HG03571 (cell line): ENCODE results near the gene SLIT1.

Source experiments
- ATAC-seq: cut with Tn5 transposase; IDR thresholded peaks from one replicate; pipeline ENCODE4 v1.9.1; 2021; ENCODE audit not compliant: unreplicated experiment

Gene SLIT1

DNA sequence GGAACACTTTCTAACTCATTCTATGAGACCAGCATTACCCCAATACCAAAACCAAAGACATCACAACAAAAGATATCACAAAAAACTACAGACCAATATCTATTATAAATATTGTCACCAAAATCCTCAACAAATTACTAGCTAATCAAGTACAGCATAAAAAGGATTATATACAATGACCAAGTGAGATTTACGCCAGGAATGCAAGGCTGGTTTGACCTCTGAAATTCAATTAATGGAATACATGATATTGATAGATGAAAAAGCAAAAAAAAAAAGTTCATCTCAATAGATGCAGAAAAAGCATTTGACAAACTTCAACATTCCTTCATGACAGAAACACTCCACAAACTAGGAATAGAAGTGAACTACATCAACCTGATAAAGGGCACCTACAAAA is 178.3 kb downstream of the SLIT1 start:
- no peak for ATAC-seq

DNA sequence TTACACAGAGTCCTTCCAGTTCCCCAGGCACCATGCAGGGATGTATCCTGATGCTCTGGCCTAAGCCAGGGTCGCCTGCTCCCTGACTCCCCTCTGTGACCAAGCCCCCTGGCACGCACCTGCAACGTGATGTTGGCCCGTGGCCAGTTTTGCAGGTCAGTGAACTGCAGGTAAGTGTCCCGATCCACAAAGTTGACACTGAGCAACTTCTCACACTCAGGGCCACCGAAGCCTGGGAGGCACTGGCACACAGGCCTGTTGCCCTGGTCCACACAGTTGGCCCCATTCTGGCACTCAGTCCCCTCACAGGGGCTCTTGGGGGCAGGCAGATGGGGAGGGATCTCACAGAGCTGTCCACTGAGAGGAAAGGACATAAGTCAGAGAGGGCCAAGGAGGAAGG is 179.4 kb downstream of the SLIT1 start:
- no peak for ATAC-seq

GRCh38 chr10:97005349-97005748 is 180.4 kb downstream of the SLIT1 start:
- no peak for ATAC-seq

GRCh38 chr10:97004591-97004990 is 181.2 kb downstream of the SLIT1 start:
- no peak for ATAC-seq

DNA sequence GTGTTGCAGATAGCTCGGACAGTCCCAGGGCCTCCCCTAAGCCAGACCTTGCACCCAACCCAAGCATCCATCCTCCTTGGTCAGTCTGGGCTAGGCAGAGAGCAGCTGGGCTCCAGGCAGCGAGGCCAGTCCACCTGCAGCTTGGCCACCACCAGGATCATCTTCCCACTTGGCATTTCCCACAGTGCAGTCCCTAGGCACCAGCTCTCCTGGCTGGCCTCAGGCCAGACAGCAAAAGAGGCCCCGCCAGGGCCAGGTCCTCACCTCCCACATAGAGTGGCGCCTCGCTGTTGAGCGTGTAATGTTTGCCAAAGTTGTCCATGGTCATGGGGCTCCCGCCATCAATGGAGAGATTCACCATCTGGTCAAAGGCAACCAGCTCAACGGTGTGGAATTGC is 182.0 kb downstream of the SLIT1 start:
- ATAC-seq, result no peak

DNA sequence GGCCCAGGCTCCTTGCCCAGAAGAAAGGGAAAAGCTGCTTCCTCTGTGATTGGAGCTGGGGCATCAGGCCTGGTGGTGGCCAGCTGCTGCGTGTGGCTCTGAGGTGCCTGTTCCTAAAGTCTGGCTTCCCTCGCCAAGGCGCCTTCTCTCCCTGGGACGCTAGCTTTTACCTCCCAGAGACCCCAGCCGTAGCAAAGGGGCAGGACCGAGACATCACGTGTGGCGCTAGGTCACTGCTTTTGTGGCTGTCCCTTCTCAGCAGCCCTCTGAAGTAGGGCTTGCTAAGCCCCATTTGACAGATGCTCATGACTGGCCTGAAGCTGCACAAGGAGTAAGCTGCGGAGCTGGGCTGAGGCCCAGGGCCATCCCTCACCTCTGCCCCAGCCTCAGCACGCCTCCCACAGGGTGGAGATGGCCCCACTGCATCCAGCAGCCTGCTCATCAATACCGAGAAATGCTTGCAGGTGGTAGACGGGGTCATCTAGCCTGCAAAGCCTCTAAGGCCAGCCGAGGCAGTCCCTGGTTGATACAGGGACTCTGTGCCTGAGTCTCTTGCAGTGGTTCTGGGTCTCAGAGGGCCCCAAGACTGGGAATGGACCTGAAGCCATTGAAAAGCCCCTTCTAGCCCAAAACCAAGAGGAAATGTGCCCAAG is 182.5 kb downstream of the SLIT1 start:
- no peak for ATAC-seq

GRCh38 chr10:97002670-97003069 is 183.1 kb downstream of the SLIT1 start:
- no peak for ATAC-seq

GRCh38 chr10:97001183-97001991 is 184.4 kb downstream of the SLIT1 start:
- ATAC-seq, result no peak

DNA sequence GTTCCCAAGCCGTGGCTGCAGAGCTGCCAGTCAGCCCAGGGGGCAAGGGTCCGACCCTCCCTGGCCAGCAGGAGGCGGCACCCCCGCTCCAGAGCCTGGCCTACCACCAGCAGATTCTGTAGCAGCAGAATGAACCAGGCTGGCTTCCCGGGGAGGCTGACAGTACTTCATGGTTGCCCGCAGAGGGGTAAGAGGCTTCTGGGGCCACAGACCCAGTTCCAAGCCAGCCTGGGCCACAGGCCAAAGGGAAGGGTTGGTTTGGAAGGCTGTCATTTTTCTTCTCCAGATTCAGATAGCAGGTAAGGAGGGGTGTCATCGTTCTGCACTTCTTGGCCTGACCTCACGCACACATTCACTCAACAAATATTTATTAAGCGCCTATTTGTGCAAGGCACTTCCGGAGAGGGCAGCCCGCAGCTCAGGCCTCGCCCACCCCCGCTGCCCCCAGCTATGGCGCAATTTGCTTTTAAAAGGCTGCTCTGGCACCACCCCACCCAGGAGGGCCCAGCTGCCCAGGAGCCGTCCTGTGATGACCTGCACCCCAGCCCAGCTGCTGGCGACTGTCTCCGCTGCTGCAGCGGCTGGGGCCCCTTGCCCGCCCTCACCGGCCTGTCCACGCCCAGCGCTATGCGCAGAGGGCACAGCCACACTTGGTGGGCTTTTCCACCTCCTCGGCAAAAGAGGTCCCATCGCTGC is 185.1 kb downstream of the SLIT1 start:
- no peak for ATAC-seq

- ATAC-seq, result no peak
Observed at GRCh38 chr10:96999987-97000386, 185.8 kb downstream of the SLIT1 start.

GRCh38 chr10:96999337-96999736 is 186.4 kb downstream of the SLIT1 start:
- no peak for ATAC-seq

- ATAC-seq, result no peak
Observed at GRCh38 chr10:96998329-96998888, 187.3 kb downstream of the SLIT1 start.

- ATAC-seq, result no peak
Observed at GRCh38 chr10:96996275-96996965, 189.3 kb downstream of the SLIT1 start.

GRCh38 chr10:96995851-96996250 is 189.9 kb downstream of the SLIT1 start:
- ATAC-seq, result no peak

- no peak for ATAC-seq
Observed at GRCh38 chr10:96992721-96993120, 193.0 kb downstream of the SLIT1 start.

DNA sequence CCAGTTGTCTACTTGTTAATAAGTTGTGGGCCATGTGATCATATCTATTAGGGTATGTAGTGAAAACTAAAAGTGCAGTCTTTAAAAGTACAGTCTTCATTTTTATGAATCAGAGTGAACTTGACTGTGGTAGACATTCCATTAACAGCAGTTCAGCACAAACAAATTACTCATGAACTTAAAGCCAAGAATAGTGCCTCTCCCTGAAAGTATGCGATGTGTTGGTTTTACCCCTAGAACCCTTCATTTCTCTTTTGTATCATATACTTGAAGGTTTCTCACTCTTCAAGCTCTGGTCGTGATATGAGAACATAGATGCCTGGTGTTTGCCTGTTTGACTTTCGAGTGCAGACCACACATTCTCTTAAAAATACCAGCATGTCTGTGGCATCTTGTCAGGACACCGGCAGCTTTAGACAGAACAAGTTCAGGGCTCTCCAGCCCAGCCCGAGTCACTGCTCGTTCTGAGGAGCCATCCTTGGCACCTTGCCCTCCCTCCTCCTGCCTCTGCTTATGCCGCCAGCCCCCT is 194.4 kb downstream of the SLIT1 start:
- ATAC-seq, result no peak

GRCh38 chr10:96988426-96988825 is 197.3 kb downstream of the SLIT1 start:
- no peak for ATAC-seq

DNA sequence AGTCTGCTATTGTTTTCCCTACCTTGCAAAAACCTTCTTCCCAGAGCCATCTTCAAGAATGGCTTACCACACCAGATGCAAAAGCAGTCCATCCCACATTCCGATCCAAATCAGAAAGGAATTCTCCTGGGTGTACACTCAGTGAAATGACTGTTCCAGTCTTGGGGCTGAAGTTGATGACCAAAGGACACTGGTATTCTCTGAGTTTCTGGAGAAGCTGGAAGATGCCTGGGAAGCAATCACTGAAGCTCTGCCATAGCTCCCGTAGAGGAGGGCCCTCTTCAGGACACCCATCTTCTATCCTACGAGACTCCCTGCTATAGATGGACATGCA is 197.9 kb downstream of the SLIT1 start:
- no peak for ATAC-seq

DNA sequence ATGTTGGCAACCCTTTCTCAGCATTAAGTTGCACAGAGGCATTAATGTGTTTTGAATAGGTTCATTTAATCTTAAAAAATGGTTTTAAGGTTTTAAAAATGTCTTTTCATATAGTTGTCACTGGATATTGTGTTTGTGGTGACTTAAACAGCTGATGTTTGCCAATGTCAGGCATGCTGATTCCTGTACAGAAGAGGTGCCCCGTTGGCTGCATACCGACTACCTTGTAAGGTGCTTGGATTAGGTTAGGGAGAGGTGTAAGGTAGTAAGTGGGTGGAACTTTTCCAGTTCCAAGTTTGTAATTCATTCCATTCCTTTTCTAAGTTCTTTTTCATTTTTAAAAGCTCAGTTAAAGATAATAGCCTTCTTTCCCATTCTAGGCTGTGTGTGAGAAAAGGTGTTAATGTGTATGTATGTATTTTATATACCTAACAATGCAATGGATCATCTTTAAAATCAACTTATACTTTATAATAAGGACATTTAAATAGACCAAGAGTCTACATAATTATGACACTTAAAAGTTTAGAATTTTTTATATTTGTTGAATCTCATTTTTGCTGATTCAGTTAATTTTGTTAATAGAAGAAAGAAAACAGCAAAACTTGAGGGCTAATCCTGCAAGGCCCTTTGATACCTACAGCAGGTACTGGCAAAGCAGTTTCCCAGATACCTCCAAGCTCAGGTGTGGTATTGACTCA is 198.5 kb downstream of the SLIT1 start:
- no peak for ATAC-seq

DNA sequence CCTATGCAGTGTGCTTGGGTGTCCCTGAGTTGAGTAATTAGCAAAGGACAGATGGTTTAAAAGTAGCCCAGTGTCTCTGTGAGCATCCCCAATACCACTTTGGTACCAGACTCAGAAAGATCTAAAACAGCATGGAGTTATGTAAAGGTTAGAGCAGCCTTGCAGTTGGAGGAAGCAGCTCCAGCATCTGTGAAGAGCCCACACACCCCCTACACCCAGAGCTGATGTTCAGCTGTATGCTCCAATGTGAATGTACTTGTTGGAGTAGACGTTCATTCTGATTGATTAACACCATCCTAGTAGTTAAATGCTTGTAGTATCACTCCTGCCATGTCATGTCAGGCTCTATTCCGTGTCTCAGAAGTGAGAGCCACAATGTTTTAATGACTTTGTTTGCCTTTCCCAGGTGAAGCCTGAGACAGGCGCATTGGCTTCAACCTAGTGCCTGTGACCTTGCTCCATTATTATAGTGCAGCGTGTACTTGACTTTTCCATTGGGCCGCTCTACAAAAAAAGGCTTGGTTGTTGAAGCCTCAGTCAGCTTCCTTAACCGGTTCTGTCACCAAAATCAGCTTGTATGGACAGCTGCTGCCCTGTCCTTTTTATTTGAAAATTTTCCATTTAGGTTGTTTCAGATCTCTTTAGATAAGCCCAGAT is 199.4 kb downstream of the SLIT1 start:
- ATAC-seq, result no peak
